Measurements from ENCODE around the gene PPA2.

PPA2 gene

GRCh38 chr4:105473324-105474098 is at the start of gene PPA2 (continued):
- TF ChIP-seq ZSCAN18 (tag by site-specific recombination; IDR thresholded peaks at IDR 0.05): no peak
- peak; percentile 66 for TF ChIP-seq ZNF629 (tag by site-specific recombination; IDR thresholded peaks at IDR 0.05)
- peak; percentile 95 for TF ChIP-seq ZBTB26 (tag by site-specific recombination; optimal IDR thresholded peaks at IDR 0.05)
- TF ChIP-seq ZNF561 (tag by site-specific recombination; IDR thresholded peaks at IDR 0.05; ENCODE audit: borderline replicate concordance): peak; percentile 79; the same call in 1 of the 2 replicates
- 0 out of 2 replicates have a peak, but pooled peaks have one; percentile 38 for TF ChIP-seq ZBTB11 (tag by site-specific recombination; conservative IDR thresholded peaks at IDR 0.05; ENCODE audit: low read depth)
- no peak for TF ChIP-seq PRDM6 (tag by site-specific recombination; IDR thresholded peaks at IDR 0.05)
- TF ChIP-seq ZNF580 (tag by site-specific recombination; IDR thresholded peaks at IDR 0.05): no peak
- peak; percentile 55 for TF ChIP-seq EGR2 (tag by site-specific recombination; IDR thresholded peaks at IDR 0.05; ENCODE audit: low read depth)
- TF ChIP-seq MZF1 (tag by site-specific recombination; IDR thresholded peaks at IDR 0.05; ENCODE audit: borderline replicate concordance): peak; percentile 66; the same call in 1 of the 2 replicates
- TF ChIP-seq ZNF843 (tag by site-specific recombination; IDR thresholded peaks at IDR 0.05): no peak; the same call in none of the 2 replicates
- TF ChIP-seq ZNF2 (tag by site-specific recombination; IDR thresholded peaks at IDR 0.05): 0 out of 2 replicates have a peak, but pooled peaks have one; percentile 83
- TF ChIP-seq ZNF24 (tag by site-specific recombination; IDR thresholded peaks at IDR 0.05): peak; percentile 61; the same call in 1 of the 2 replicates
- peak; percentile 82 for TF ChIP-seq GLIS2 (tag by site-specific recombination; IDR thresholded peaks at IDR 0.05)
- no peak for TF ChIP-seq ZNF19 (tag by site-specific recombination; IDR thresholded peaks at IDR 0.05; ENCODE audit: low read depth)
- no peak for TF ChIP-seq ZSCAN5A (tag by site-specific recombination; IDR thresholded peaks at IDR 0.05)
